SK-N-SH (cell line): ENCODE measurements around the gene SLC30A2. TPM values are rescaled to one million over a fixed set of nuclear protein-coding genes. Genes with fewer than 3 reads are reported as not detected.
"Not testable (repeated sequence)": the region's sequence is repeated elsewhere in the genome, so short reads cannot be mapped to it uniquely, and the experiment has no call there.

Source experiments
- CTCF ChIA-PET: fragments of 300-600, 350-600 bp; formaldehyde crosslinking; extraction: SDS; loops from one replicate; lab custom pipeline; 2021; lab: Yijun Ruan, JAX
- POLR2A ChIA-PET: fragments of 350-600 bp; sonication (Branson Sonifier 250); formaldehyde crosslinking; extraction: SDS; loops from one replicate; lab custom pipeline; 2020; ENCODE audit warnings: antibody characterized with exemption, inconsistent platforms; lab: Yijun Ruan, JAX
- DNase-seq: peaks from one replicate; pipeline ENCODE4 v3.0.0; 2012
- H2AFZ ChIP-seq: fragments of 200-600 bp; sonication (generic); 2 replicates; pipeline ENCODE4 v1.8.1; 2016; ENCODE audit warnings: antibody characterized with exemption, mild to moderate bottlenecking, low read depth
- H3F3A ChIP-seq: fragments of 200-600 bp; sonication (generic); replicated peaks from 2 replicates; pipeline ENCODE3; 2016; ENCODE audit warnings: antibody characterized with exemption, mild to moderate bottlenecking; ENCODE audit not compliant: insufficient read depth
- H3K27ac ChIP-seq, 2 experiments: fragments of 200-500 bp in 1 of 2; fragments of 200-600 bp in 1 of 2; sonication (Bioruptor generic) in 1 of 2; sonication (generic), shearing (Covaris generic) in 1 of 2; 2 replicates each; pipeline versions ENCODE4 v1.5.1 to v1.6.1; 2014 to 2016; ENCODE audit warnings: low read depth in 2 of 2, inconsistent platforms in 1 of 2, low read length in 1 of 2, mild to moderate bottlenecking in 1 of 2, mixed read lengths in 1 of 2
- H3K27me3 ChIP-seq: fragments of 200-600 bp; sonication (generic), shearing (Covaris generic); 2 replicates; pipeline ENCODE4 v1.6.1; 2016; ENCODE audit warnings: mixed run types; ENCODE audit not compliant: insufficient read depth
- H3K36me3 ChIP-seq, 2 experiments: fragments of 200-500 bp in 1 of 2; fragments of 200-600 bp in 1 of 2; sonication (Bioruptor generic) in 1 of 2; sonication (generic) in 1 of 2; replicated peaks in 1 of 2; 2 replicates each; pipeline versions ENCODE3 to v1.5.1; 2014 to 2016; ENCODE audit warnings: low read length in 1 of 2, mild to moderate bottlenecking in 1 of 2; ENCODE audit not compliant: insufficient read depth in 2 of 2, control insufficient read depth in 1 of 2
- H3K4me1 ChIP-seq, 2 experiments: fragments of 200-500 bp in 1 of 2; fragments of 200-600 bp in 1 of 2; sonication (Bioruptor generic) in 1 of 2; sonication (generic), shearing (Covaris generic) in 1 of 2; 2 replicates each; pipeline versions ENCODE4 v1.5.1 to v1.6.1; 2014 to 2016; ENCODE audit warnings: low read depth in 1 of 2, low read length in 1 of 2, mixed run types in 1 of 2; ENCODE audit not compliant: insufficient read depth in 2 of 2, control insufficient read depth in 1 of 2
- H3K4me2 ChIP-seq: fragments of 200-600 bp; sonication (generic), shearing (Covaris generic); 2 replicates; pipeline ENCODE4 v1.6.1; 2017; ENCODE audit warnings: mixed run types
- H3K4me3 ChIP-seq, 2 experiments: fragments of 200-500 bp in 1 of 2; fragments of 200-600 bp in 1 of 2; sonication (Bioruptor generic) in 1 of 2; sonication (generic), shearing (Covaris generic) in 1 of 2; 2 replicates each; pipeline versions ENCODE4 v1.5.1 to v1.8.1; 2014 to 2016; ENCODE audit warnings: low read depth in 2 of 2, inconsistent platforms in 1 of 2, low read length in 1 of 2, mild to moderate bottlenecking in 1 of 2, mixed read lengths in 1 of 2, moderate library complexity in 1 of 2
- H3K79me2 ChIP-seq: fragments of 200-600 bp; sonication (generic); 2 replicates; pipeline ENCODE4 v1.8.1; 2017; ENCODE audit warnings: mild to moderate bottlenecking; ENCODE audit not compliant: insufficient read depth
- H3K9ac ChIP-seq: fragments of 200-600 bp; sonication (generic); 2 replicates; pipeline ENCODE4 v1.6.1; 2017; ENCODE audit warnings: mixed run types
- H3K9me2 ChIP-seq: fragments of 200-600 bp; sonication (generic); 2 replicates; pipeline ENCODE4 v1.6.1; 2017; ENCODE audit warnings: mixed run types
- H3K9me3 ChIP-seq: fragments of 200-600 bp; sonication (generic); 2 replicates; pipeline ENCODE4 v1.6.1; 2017; ENCODE audit warnings: mixed run types, mild to moderate bottlenecking, moderate library complexity
- H4K20me1 ChIP-seq: fragments of 200-600 bp; sonication (generic); 2 replicates; pipeline ENCODE4 v1.6.1; 2017; ENCODE audit warnings: mild to moderate bottlenecking, mixed run types; ENCODE audit not compliant: insufficient read depth
- FOSL2 ChIP-seq: IDR thresholded peaks from 2 replicates; pipeline ENCODE4 v1.4.0; 2012; ENCODE audit warnings: low read depth, mild to moderate bottlenecking, moderate library complexity, borderline replicate concordance
- JUND ChIP-seq: IDR thresholded peaks from 2 replicates; pipeline ENCODE4 v1.4.0; 2012
- POLR2AphosphoS5 ChIP-seq: IDR thresholded peaks from 2 replicates; pipeline ENCODE4 v1.6.1; 2012; ENCODE audit warnings: low read depth, low read length
- RAD21 ChIP-seq: IDR thresholded peaks from 2 replicates; pipeline ENCODE4 v1.6.1; 2012; ENCODE audit warnings: mild to moderate bottlenecking, low read length
- WGBS: methylation state at CpG from one replicate; pipeline ENCODE4 v1.1.6; 2017; ENCODE audit warnings: low lambda C conversion rate; 5-methylcytosine and 5-hydroxymethylcytosine counted together
- polyA plus RNA-seq, 3 experiments: library from polyadenylated mRNA; depleted of rRNA; stranded (reverse); fragments of >200 nt; gene quantifications; 2 replicates each; pipeline ENCODE4 v1.2.3, GENCODE V29; 2012
- TF ChIP-seq, protein P1 (sequence below): IDR thresholded peaks from 2 replicates; pipeline ENCODE4 v1.4.0; 2012; ENCODE audit warnings: low read depth, borderline replicate concordance

Gene SLC30A2
- polyA plus RNA-seq, 1 of the 3 experiments (the other 2 are of a cell fraction), result not detected

DNA sequence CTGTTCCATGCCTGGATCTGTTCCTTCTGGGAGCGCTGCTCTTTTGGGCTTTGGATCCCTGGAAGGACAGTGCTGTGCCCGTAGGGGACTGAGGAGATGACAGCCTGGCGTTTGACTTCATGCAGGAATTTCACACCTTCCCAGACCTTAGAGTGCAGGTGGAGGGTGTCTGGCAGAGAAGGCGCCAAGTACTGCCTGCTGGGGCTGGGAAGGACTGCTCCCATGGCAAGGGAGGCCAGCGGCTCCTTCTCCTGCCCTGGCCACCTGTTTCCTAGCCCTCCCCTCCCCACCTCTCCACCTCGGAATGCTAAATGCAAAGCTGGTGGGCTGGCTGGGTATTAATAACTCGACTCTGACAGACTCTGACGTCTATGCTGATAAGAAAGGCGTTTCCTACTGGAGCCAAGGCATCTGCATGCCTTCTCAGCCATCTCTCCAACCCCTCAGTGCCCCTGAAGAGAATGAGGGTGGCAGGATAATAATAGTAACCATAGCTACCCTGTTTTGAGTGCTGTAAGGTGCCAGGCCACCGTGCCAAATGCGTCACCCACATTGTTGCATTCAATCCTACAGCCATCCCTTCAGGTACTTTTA, 48.3 kb upstream of the SLC30A2 start:
- no peak for DNase-seq

DNA sequence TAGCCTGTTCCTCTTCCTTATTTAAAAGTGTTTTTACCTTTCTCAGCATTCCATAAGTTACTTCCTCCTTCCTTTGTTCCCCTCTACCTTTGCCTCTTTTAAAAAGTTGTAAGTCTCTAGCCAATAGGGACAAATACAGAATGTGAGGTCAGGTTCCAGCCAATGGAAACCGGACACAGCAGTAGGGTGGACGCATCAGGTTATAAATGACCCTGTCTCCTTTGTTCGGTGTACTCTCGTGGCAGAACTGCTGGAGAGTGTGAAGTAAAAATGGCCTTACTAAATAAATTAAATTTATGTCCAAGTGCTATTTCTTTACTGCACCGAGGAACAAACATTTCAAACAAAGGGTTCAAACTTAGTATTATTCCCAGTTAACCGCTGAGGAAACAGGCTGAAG, 47.7 kb upstream of the SLC30A2 start:
- H3K27ac ChIP-seq, H3K9me3 ChIP-seq, H3K4me3 ChIP-seq, H2AFZ ChIP-seq, DNase-seq, H3K79me2 ChIP-seq, H4K20me1 ChIP-seq, H3F3A ChIP-seq, H3K4me2 ChIP-seq, H3K36me3 ChIP-seq, H3K9ac ChIP-seq, H3K27me3 ChIP-seq, H3K9me2 ChIP-seq, POLR2A ChIA-PET: not testable (repeated sequence)
- WGBS, result 70% methylated on average over 6 of the region's 6 CpGs
- H3K4me1 ChIP-seq, result peaks cover 0 to 12% of the 10 kb centered on the region in 2 experiments; a peak in 1 of 4 replicates
- CTCF ChIA-PET, result interaction anchor here (1.2 to 1.5 kb wide), 2 partner anchors 11 to 52 kb away, joined by 3 to 4 read pairs; no protein-coding TSS in a partner anchor

More for the DNA sequence above, 48.3 kb upstream of the SLC30A2 start:
- no peaks in the 10 kb centered on the region for H3K9me2 ChIP-seq
- no peaks in the 10 kb centered on the region for H3K36me3 ChIP-seq
- H3K4me1 ChIP-seq, result peaks cover 0 to 12% of the 10 kb centered on the region in 2 experiments; a peak in 1 of 4 replicates
- H3K27ac ChIP-seq, result no peak overlapping the region
- H3K9me3 ChIP-seq, result no peaks in the 10 kb centered on the region
- H3K4me3 ChIP-seq, result no peak overlapping the region
- H3K79me2 ChIP-seq, result no peaks in the 10 kb centered on the region
- no peak for TF ChIP-seq RAD21
- TF ChIP-seq JUND, result no peak
- TF ChIP-seq POLR2AphosphoS5, result no peak
- no peak overlapping the region for H3K9ac ChIP-seq
- ChIA-PET CTCF (interaction anchor here (1.0 to 1.5 kb wide), 4 partner anchors 11 to 58 kb away, joined by 3 to 5 read pairs (median 4); no protein-coding TSS in a partner anchor), POLR2A (no interaction called here)
- no peak overlapping the region for H3K4me2 ChIP-seq
- no peaks in the 10 kb centered on the region for H3F3A ChIP-seq
- WGBS, result 55% methylated on average over 11 of the region's 11 CpGs
- no peak overlapping the region for H2AFZ ChIP-seq
- no peaks in the 10 kb centered on the region for H4K20me1 ChIP-seq
- no peaks in the 10 kb centered on the region; the same call in 1 of the 2 replicates for H3K27me3 ChIP-seq

DNA sequence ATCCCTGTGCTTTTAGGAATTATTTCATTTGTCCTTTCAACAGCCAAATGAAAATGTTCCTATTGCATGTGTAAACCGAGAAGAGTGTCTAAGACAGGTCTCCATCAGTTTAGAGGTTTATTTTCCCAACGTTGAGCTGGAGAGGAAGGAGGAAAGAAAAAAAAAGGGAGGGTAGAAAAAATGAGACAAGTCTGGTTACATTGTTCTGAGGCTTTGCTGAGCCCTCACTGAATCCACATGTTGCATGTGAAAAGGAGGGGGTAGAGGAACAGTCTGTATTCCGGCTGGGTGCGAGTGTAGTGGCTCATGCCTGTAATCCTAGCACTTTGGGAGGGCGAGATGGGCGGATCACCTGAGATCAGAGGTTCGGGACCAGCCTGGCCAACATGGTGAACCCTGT, 46.5 kb upstream of the SLC30A2 start:
- Histone ChIP-seq H3K27me3 (no peaks in the 10 kb centered on the region; the same call in 1 of the 2 replicates), H3K9ac (no peak overlapping the region)

More for the DNA sequence above, 46.5 kb upstream of the SLC30A2 start:
- Histone ChIP-seq H3K9me2 (no peaks in the 10 kb centered on the region), H3K4me3 (no peak overlapping the region), H3K79me2 (no peaks in the 10 kb centered on the region), H3K9me3 (no peaks in the 10 kb centered on the region), H3K4me2 (no peak overlapping the region), H3K27ac (no peak overlapping the region), H4K20me1 (no peaks in the 10 kb centered on the region), H2AFZ (no peak overlapping the region), H3K36me3 (no peaks in the 10 kb centered on the region), H3K4me1 (peaks cover 0 to 12% of the 10 kb centered on the region in 2 experiments; a peak in 1 of 4 replicates), H3F3A (no peaks in the 10 kb centered on the region)
- POLR2A ChIA-PET, result no interaction called here
- TF ChIP-seq, protein P1, sequence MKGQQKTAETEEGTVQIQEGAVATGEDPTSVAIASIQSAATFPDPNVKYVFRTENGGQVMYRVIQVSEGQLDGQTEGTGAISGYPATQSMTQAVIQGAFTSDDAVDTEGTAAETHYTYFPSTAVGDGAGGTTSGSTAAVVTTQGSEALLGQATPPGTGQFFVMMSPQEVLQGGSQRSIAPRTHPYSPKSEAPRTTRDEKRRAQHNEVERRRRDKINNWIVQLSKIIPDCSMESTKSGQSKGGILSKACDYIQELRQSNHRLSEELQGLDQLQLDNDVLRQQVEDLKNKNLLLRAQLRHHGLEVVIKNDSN, result no peak
- TF ChIP-seq FOSL2, result no peak
- CTCF ChIA-PET, result interaction anchor here (1.0 to 2.6 kb wide), 3 partner anchors 12 to 76 kb away, joined by 3 to 10 read pairs (median 3); partner anchors contain the start of gene C1orf232
- WGBS, result 60% methylated on average over 7 of the region's 7 CpGs
- DNase-seq, result no peak
